ENCODE measurements around the gene ALPP.

DNA sequence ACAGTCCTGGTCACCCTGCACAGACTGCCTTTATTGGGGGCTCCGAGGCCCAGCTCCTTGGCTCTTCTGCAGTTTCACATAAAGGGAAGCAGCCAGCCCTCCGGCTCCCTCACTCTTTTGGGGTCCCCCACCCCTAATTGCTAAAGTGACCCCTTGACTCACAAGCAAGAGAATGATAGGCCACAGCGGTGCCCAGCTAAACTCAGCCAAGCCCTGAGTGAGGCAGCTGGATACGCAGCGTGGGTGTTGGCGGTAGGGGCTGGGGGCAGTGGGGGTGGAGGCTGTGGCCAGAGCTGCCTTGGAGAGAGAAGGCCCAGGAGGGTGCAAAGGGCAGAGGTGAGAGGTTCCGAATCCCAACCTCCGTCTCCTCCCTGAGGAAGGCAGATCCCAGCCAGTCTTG lies 25.5 kb upstream of the ALPP start:
- TF ChIP-seq EZH2 (IDR thresholded peaks at IDR 0.05; ENCODE audit: low read length, unreplicated experiment) (no peak), EZH2phosphoT487 (IDR thresholded peaks at IDR 0.05; ENCODE audit: borderline replicate concordance, low read length) (no peak)
- TF ChIP-seq, protein P1, sequence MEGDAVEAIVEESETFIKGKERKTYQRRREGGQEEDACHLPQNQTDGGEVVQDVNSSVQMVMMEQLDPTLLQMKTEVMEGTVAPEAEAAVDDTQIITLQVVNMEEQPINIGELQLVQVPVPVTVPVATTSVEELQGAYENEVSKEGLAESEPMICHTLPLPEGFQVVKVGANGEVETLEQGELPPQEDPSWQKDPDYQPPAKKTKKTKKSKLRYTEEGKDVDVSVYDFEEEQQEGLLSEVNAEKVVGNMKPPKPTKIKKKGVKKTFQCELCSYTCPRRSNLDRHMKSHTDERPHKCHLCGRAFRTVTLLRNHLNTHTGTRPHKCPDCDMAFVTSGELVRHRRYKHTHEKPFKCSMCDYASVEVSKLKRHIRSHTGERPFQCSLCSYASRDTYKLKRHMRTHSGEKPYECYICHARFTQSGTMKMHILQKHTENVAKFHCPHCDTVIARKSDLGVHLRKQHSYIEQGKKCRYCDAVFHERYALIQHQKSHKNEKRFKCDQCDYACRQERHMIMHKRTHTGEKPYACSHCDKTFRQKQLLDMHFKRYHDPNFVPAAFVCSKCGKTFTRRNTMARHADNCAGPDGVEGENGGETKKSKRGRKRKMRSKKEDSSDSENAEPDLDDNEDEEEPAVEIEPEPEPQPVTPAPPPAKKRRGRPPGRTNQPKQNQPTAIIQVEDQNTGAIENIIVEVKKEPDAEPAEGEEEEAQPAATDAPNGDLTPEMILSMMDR (conservative IDR thresholded peaks at IDR 0.05; ENCODE audit: low read depth, low read length) = no peak

All from PC-3 (cell line).